Measurements from ENCODE around the gene PCSK6.

The PCSK6 gene

DNA sequence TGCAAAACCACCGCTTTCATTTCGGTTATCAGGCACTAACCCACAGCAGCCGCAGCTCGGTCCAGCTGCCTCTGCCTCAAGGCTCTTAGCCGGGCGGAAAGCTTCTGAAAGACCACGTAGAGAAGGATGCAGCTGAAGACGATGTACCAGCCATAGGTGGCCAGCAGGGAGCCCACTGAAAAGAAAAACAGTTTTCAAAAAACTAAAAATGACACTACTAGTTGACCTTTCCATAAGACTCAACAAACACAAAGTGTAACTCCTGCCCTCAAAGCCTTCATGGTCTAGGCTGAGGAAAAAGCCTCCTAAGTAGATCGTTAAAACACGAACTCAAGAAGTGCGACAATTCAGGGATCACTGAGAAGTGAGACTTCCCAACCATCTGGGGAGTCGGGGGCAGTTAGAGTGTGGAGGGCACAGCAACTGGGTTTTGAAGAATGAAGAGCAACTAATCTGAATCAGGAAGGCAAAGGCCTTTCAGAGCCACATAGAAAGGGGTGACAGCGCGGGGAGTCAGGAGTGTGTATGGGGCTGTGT is 212.9 kb downstream of the PCSK6 start:
- DNase-seq: peak; percentile 64 to 71
- no peak for TF ChIP-seq GATA1 (IDR thresholded peaks at IDR 0.05; ENCODE audit: low read depth, low read length)
- TF ChIP-seq POLR2A (IDR thresholded peaks at IDR 0.05; ENCODE audit: low read length): no peak

DNA sequence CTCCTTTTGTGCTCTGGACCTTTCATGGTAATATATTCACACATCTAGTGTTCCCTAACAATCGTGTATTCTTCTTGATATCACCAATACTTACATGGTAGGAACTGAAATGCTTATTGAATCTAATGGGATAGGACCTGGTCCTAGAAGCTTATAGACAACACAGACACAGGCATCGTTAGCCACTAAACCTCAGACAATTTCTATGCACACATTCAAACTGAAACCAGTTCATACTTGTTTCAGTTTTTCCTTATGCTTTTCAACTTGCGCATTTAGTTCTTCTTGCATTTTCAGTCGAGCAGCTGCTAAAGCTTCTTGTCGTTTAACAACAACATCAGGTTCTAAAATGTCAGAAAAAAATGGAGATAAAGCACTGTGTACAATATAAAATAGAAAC is 214.5 kb downstream of the PCSK6 start:
- DNase-seq: no peak

DNA sequence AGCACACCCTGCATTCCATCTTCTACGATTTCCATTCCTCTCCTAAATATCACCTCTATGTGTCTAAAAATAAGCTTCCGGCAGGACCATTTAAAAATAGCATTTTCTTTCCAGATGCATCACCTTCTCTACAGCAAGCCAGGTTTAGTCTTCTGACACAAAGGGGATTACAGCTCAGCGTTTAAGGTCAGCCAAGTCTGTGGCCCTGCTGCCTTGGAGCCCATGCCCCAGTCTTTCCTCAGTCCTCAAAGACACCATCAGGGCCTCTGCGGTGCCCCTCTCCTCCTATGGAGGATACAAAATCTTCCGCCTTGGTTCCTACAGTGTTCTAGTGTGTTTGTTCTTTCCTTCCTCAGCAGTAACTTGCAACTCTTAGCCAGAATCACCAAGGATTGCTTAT is 216.0 kb downstream of the PCSK6 start:
- DNase-seq: no peak
- TF ChIP-seq POLR2A (IDR thresholded peaks at IDR 0.05; ENCODE audit: low read length) (no peak), GATA1 (IDR thresholded peaks at IDR 0.05; ENCODE audit: low read depth, low read length) (no peak)

More for the DNA sequence above, 214.5 kb downstream of the PCSK6 start:
- no peak for TF ChIP-seq POLR2A (IDR thresholded peaks at IDR 0.05; ENCODE audit: low read length)
- no peak for TF ChIP-seq GATA1 (IDR thresholded peaks at IDR 0.05; ENCODE audit: low read depth, low read length)

DNA sequence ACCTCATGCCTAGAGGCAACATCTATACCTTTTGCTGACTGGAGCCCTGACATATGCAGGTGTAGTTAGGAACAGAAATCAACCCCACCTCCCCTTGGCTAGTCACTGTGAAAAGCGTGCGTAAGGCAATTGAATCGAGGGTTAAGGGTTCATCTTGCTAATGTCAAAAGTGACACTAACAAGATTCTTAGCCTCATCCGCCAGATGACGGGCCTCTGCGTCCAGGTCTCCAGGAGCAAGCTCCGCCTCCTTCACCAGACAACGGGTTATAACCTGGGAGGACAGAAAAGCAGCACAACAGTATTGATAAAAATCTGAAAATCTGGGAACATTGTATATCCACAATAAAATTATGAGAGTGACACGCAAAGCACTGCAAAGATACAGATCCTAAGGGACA is 216.9 kb downstream of the PCSK6 start:
- TF ChIP-seq GATA1 (IDR thresholded peaks at IDR 0.05; ENCODE audit: low read depth, low read length): no peak
- no peak for TF ChIP-seq POLR2A (IDR thresholded peaks at IDR 0.05; ENCODE audit: low read length)
- DNase-seq: no peak

DNA sequence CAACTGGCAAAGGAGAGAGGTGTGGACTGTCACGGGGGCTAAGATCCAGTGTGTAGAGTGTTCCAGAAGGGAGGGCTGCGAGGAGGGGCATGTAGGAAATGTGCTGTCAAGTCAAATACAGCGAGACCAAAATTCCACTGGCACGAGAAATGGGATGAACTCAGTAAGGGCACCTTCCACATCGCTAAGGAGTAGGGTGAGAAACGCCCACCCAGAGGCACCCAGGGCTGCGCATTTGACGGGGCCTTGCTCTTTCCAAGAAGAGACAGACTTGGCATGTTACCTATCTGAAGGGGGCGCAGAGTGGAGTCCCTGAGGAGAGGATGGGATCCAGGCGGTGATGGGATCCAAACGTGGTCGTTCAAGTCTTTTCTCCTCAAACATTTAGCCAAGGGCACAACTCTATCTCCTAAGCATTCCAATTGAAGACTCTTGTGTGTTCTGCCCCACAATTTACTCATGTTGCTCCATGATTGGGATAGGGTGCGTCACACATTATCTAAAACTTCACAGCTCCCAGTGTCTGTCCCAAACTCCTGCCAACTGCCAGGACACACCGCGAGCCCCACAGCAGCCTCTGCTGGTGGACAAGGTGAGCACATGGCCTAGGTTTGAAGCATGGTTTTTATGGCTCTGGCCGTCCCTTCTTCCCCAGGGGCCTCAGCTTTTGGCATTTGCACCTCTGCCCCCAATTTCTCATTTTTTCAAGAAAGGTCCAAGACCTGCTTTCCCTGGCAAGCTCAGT is 219.9 kb downstream of the PCSK6 start:
- DNase-seq: peak; percentile 37 to 42
- TF ChIP-seq POLR2A (IDR thresholded peaks at IDR 0.05; ENCODE audit: low read length) (peak; percentile 16), GATA1 (IDR thresholded peaks at IDR 0.05; ENCODE audit: low read depth, low read length) (no peak)

DNA sequence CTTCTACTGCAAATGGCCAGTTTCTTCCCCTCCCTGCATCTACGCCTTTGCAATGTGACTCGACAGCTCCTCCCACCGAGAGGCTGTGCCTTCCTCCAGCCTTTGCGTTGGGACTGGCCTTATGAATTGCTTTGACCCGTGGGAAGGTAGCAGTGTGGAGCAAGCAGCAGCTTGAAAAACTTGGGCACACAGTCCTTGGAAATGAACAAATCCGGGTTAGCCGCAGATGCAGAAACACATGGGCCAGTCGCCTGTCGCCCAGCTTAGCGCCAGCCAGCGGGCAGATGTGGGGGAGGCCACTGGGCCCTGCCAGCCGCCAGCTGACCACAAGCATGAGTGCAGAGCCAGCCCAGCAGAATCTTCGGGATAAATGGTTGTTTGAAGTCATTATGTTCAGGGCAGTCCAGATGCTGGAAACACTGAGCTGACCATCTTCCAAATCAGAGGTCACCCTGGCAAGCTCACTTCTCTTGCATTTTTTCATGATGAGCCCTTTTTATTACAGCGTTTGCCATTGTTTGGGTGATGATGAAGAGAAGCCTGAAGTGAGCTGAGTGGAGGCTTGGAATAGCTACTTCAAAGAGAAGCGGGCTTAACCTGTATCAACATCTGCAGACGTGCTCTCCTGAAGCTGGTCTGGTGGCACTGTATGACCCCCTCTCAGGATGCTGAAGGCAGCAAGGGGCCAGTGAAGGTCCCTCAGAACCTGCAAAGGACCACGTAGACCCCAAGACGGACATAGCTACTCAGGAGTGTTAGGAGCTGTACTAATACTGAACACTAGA is 222.0 kb downstream of the PCSK6 start:
- no peak for DNase-seq
- TF ChIP-seq POLR2A (IDR thresholded peaks at IDR 0.05; ENCODE audit: low read length) (no peak), GATA1 (IDR thresholded peaks at IDR 0.05; ENCODE audit: low read depth, low read length) (no peak)

DNA sequence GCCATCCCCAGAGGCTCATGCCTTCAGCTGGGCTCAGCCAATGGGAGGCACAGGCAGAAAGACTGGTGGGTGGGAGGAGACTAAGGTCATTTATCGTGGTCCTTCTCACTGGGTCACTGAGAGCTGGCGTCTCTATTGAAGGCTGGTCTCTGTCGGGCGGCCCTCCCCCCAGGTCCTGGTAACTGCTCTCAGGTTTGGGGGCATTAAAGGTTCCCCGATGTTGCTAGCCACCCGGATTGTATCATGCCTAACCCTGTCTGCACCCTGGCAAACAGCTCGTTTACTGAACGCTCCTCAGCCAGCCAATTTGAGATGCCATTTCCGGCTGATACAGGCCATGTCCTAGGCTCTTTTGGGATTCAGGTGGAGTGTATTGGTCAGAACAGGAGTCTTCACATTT is 222.7 kb downstream of the PCSK6 start:
- TF ChIP-seq POLR2A (IDR thresholded peaks at IDR 0.05; ENCODE audit: low read length) (no peak), GATA1 (IDR thresholded peaks at IDR 0.05; ENCODE audit: low read depth, low read length) (no peak)
- no peak for DNase-seq

DNA sequence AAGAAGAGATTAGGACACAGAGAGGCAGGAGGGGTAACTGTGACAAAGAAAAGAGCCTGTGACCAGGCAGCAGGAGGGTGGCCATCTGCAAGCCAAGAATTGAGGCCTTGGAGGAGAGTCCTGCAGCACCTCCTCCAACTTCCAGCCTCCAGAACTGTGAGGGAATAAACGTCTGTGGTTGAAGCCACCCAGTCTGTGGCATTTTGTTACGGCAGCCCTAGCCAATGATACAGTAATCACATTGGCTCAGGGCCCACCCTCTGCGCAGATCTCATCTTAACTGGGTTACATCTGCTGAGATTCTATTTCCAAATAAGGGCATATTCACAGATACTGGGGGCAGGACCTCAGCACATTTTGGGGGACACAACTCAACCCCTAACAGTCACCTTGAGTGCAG is 223.5 kb downstream of the PCSK6 start:
- TF ChIP-seq GATA1 (IDR thresholded peaks at IDR 0.05; ENCODE audit: low read depth, low read length): no peak
- no peak for TF ChIP-seq POLR2A (IDR thresholded peaks at IDR 0.05; ENCODE audit: low read length)
- no peak for DNase-seq

DNA sequence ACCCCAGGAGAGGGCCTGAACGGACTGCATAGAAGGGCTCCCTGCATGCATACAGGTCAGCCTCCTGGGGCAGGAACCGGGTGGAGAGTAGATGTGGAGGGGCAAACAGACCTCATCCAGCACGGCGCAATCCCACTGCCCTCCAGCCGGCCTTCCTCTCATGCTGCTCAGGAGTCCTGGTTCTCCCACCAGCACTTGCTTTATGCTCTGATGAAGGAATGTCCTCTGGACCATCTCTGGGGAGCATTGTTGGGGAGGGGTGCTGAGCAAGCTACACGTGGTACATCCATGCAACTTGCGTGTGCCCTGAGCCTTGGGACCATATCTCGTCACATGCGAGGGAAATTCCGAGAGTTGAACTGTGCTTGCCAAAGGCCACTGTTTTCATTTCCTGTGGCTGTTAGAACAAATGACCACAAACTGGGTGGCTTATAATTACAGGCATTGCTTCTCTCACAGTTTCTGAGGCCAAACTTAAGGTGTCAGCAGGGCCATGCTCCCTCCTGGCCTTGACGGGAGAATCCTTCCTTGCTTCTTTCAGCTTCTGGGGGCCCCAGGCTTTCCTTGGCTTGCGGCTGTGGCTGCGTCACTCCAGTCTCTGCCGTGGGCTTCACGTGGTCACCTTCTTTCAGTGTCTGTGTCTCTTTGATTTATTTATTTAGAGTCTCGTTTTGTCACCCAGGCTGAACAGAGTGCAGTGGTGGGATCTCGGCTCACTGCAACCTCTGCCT is 224.4 kb downstream of the PCSK6 start:
- DNase-seq: no peak
- TF ChIP-seq GATA1 (IDR thresholded peaks at IDR 0.05; ENCODE audit: low read depth, low read length): no peak
- no peak for TF ChIP-seq POLR2A (IDR thresholded peaks at IDR 0.05; ENCODE audit: low read length)

DNA sequence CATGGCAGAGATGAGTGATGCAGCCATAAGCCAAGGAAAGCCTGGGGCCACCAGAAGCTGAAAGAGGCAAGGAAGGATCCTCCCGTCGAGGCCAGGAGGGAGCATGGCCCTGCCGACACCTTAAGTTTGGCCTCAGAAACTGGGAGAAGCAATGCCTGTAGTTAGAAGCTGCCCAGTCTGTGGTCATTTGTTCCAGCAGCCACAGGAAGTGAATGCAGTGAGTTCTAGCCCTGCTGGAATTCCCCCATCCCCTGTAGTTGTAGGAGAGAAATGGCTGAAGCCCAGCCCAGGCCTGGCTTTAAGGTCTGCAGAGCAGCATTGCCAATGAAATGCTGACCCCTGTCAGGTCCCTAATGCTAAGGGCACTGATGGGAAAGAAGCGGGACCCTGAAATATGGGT is 225.5 kb downstream of the PCSK6 start:
- DNase-seq: no peak
- TF ChIP-seq GATA1 (IDR thresholded peaks at IDR 0.05; ENCODE audit: low read depth, low read length) (no peak), POLR2A (IDR thresholded peaks at IDR 0.05; ENCODE audit: low read length) (no peak)

DNA sequence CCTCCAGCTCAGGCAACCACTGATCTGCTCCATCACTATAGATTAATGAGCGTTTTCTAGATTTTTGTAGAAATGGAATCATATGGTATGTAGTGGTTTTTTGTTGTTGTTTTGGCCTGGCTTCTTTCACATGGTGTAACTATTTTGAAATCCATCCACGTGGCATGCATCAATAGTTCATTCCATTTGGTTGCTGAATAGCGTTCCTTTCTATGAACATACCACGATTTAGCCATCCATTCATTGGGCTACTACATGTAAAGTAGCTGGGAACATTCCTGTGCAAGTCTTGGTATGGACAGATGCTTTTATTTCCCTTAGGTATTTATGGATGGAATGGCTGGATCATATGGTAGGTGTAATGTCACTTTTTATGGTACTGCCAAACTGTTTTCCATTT is 227.0 kb downstream of the PCSK6 start:
- no peak for DNase-seq
- TF ChIP-seq GATA1 (IDR thresholded peaks at IDR 0.05; ENCODE audit: low read depth, low read length): no peak
- TF ChIP-seq POLR2A (IDR thresholded peaks at IDR 0.05; ENCODE audit: low read length): no peak

DNA sequence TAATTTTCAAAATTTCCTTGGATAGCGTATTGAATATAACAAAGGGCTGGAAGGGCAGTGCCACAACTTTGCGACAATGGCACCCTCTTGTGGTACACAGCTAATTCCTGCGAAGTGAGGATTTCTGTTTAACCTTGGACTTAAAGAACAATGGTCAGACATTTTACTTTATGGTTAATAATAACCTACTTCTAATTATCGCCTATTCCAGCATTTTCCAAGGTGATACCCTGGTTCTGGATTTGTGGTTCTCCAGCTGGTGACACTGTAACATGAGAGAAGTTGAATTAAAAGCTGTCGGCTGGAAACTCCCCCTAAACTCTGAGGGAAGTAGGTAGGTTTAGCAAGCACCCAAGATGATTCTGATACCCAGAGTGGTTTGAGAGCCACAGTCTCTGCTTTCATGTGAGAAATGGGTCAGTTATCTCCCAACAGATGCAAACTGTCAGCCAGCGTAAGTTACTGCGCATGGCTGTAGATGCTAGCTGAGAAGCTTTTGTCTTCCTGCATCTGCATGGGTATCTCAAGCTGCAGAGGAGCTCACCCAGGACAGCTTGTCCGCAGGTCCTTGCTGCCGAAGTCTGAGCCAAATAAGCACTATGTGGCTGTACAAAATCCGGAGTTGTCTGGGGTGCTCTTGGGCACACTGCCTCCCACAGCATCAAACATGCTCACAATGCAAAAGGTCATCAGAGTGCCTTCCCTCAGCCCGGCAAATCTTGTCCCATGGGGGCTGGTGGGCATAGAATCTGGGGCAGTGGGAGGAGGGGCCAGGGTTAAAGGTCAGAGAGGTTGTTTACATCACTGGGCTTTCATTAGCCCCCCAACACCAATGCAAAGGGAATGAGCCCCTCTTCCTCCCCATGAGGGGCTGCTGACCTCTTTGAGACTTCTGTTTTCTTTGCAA is 231.0 kb downstream of the PCSK6 start:
- TF ChIP-seq POLR2A (IDR thresholded peaks at IDR 0.05; ENCODE audit: low read length) (no peak), GATA1 (IDR thresholded peaks at IDR 0.05; ENCODE audit: low read depth, low read length) (no peak)
- peak; percentile 70 to 81 for DNase-seq

DNA sequence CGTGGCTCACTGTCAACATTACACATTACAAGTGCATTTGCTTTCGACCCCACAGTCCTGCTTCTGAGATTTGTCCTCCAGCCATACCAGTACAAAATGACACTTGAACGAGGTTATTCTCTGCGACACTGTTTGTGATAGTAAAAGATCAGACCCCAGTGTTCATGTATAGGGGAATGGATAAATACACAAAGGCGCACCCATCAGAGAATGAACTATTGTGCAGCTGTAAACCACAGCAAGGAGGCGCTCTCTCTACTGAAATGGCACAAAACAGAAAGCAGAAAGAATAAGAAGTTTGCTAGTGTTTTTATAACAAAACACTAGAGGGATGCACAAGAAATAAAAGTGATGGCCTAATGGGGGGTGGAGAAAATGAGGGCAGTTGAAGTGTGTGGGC is 232.8 kb downstream of the PCSK6 start:
- peak; percentile 31 to 45 for DNase-seq
- TF ChIP-seq POLR2A (IDR thresholded peaks at IDR 0.05; ENCODE audit: low read length) (no peak), GATA1 (IDR thresholded peaks at IDR 0.05; ENCODE audit: low read depth, low read length) (no peak)

Measured in erythroblast (primary cell).